Panc1 (cell line): Measurements from ENCODE around the gene ZDHHC9.
"Not testable (repeated sequence)": the region's sequence is repeated elsewhere in the genome, so short reads cannot be mapped to it uniquely, and the experiment has no call there.

Experiments
- TCF7L2 ChIP-seq: IDR thresholded peaks from 2 replicates; pipeline ENCODE4 v1.6.1; 2011; ENCODE audit warnings: mild to moderate bottlenecking, low read depth, low read length, inconsistent platforms
- TF ChIP-seq, protein P1 (sequence below): fragments of 450-650 bp; IDR thresholded peaks from 2 replicates; pipeline ENCODE4 v1.5.1; 2017; ENCODE audit warnings: mild to moderate bottlenecking

DNA sequence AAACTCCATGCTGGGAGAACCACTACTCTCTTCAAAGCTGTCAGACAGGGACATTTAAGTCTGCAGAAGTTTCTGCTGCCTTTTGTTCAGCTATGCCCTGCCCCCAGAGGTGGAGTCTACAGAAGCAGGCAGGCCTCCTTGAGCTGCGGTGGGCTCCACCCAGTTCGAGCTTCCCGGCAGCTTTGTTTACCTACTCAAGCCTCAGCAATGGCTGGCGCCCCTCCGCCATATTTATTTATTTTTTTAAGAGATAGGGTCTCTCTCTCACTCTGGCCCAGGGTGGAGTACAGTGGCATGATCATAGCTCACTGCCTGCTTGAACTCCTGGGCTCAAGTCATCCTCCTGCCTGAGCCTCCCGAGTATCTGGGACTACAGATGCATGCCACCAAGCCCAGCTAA lies 15.4 kb upstream of the ZDHHC9 start:
- not testable (repeated sequence) for TF ChIP-seq TCF7L2
- TF ChIP-seq, protein P1, sequence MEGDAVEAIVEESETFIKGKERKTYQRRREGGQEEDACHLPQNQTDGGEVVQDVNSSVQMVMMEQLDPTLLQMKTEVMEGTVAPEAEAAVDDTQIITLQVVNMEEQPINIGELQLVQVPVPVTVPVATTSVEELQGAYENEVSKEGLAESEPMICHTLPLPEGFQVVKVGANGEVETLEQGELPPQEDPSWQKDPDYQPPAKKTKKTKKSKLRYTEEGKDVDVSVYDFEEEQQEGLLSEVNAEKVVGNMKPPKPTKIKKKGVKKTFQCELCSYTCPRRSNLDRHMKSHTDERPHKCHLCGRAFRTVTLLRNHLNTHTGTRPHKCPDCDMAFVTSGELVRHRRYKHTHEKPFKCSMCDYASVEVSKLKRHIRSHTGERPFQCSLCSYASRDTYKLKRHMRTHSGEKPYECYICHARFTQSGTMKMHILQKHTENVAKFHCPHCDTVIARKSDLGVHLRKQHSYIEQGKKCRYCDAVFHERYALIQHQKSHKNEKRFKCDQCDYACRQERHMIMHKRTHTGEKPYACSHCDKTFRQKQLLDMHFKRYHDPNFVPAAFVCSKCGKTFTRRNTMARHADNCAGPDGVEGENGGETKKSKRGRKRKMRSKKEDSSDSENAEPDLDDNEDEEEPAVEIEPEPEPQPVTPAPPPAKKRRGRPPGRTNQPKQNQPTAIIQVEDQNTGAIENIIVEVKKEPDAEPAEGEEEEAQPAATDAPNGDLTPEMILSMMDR: not testable (repeated sequence)
